Ishikawa (cell line): ENCODE results near the gene RANBP3L.

Experiments
- CEBPB ChIP-seq: IDR thresholded peaks from 2 replicates; pipeline ENCODE4 v1.6.1; 2012
- CREB1 ChIP-seq: IDR thresholded peaks from 2 replicates; pipeline ENCODE4 v1.6.1; 2012; ENCODE audit warnings: low read depth
- EGR1 ChIP-seq: IDR thresholded peaks from 2 replicates; pipeline ENCODE4 v1.6.1; 2012
- EP300 ChIP-seq: IDR thresholded peaks from 2 replicates; pipeline ENCODE4 v1.6.1; 2012; ENCODE audit warnings: borderline replicate concordance
- FOXM1 ChIP-seq: IDR thresholded peaks from 2 replicates; pipeline ENCODE4 v1.6.1; 2012; ENCODE audit warnings: low read depth, borderline replicate concordance
- MAX ChIP-seq: IDR thresholded peaks from 2 replicates; pipeline ENCODE4 v1.6.1; 2012
- NFIC ChIP-seq: IDR thresholded peaks from 2 replicates; pipeline ENCODE4 v1.6.1; 2012
- RAD21 ChIP-seq: IDR thresholded peaks from 2 replicates; pipeline ENCODE4 v1.6.1; 2012; ENCODE audit warnings: low read depth
- REST ChIP-seq: IDR thresholded peaks from 2 replicates; pipeline ENCODE4 v1.6.1; 2012; ENCODE audit warnings: low read depth, mild to moderate bottlenecking
- TAF1 ChIP-seq: IDR thresholded peaks from 2 replicates; pipeline ENCODE4 v1.6.1; 2012; ENCODE audit warnings: low read depth, mild to moderate bottlenecking
- TCF12 ChIP-seq: IDR thresholded peaks from 2 replicates; pipeline ENCODE4 v1.6.1; 2012; ENCODE audit warnings: low read depth
- TEAD4 ChIP-seq: IDR thresholded peaks from 2 replicates; pipeline ENCODE4 v1.6.1; 2012
- YY1 ChIP-seq: IDR thresholded peaks from 2 replicates; pipeline ENCODE4 v1.6.1; 2012; ENCODE audit warnings: low read depth
- ZBTB7A ChIP-seq: IDR thresholded peaks from 2 replicates; pipeline ENCODE4 v1.6.1; 2012; ENCODE audit warnings: low read depth
- TF ChIP-seq, protein P1 (sequence below): IDR thresholded peaks from 2 replicates; pipeline ENCODE4 v1.6.1; 2012

The RANBP3L gene, protein sequence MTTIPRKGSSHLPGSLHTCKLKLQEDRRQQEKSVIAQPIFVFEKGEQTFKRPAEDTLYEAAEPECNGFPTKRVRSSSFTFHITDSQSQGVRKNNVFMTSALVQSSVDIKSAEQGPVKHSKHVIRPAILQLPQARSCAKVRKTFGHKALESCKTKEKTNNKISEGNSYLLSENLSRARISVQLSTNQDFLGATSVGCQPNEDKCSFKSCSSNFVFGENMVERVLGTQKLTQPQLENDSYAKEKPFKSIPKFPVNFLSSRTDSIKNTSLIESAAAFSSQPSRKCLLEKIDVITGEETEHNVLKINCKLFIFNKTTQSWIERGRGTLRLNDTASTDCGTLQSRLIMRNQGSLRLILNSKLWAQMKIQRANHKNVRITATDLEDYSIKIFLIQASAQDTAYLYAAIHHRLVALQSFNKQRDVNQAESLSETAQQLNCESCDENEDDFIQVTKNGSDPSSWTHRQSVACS

DNA sequence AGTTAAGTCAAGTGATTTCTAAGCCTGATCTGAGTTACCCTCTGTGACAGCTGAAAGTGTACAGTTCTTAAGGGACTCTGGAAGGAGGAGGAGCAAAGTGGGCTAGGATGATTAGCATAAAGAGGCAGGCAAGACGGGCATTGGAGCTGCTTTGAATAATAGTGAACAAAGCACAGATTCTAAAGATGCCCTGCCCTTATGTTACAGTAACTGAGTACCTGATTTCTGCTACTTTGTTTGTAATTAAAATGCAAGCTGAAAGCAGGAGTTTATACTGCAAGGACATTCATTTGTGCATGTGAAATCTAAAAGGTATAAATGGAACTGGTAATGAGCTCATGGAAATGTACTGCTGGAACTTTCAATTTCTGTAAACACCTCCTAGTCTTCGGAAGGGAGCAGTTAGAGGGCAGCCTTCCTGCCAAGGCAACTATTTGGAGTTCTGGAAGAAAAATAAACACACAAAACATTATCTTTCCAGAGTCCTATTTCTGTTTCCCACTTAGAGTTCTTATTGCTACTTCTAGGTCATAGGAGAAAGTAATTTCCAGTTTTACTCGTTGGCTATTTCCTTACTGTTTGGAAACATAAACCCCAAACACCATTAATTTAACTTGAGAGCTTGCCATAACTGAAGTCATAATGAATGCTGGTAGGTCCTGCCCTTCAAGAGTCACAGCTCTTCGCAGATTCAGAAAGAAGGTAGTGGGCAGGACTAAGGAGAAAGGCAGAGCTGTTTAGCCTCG, at the start of gene RANBP3L:
RANBP3L (minus strand) TSS at position 45 of the 746 bp plus-strand sequence. CDS start 486 bp downstream, outside the sequence.
- TF ChIP-seq ZBTB7A: no peak
- no peak for TF ChIP-seq TEAD4
- no peak for TF ChIP-seq EGR1
- no peak for TF ChIP-seq CREB1

DNA sequence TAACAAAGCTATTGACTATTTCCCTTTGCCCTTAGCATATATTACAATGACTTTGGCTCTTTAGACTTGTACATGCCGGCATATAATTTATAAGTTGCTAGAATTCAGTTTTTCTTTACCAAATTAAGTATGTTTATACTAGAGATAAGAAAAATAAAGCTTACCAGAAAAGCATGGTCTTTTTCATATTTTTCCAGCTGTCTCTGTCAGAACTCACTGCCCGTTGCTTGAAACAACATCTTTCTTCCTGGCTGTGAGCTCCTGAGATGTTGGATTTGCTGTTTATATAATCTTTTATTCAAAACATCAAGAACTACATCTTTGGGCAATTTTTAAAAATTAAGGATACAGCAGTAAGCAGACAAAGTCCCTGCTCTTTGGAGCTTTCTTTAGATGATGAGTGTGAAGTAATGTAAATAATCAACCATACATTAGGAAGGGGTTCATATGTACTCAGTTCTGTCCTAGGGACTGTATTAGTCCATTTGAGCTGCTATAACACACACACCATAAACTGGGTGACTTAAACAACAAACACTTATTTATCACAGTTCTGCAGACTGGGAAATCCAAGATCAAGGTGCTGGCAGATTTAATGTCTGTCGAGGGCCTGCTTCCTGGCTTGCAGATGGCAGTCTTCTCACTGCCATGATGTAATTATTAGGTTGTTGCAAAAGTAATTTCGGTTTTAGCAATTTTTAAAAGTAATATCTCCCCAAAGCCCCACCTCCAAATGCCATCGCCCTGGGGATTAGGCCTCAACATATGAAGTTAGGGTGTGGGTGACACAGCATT, 45.4 kb upstream of the RANBP3L start:
- TF ChIP-seq EP300 (no peak), ZBTB7A (no peak), EGR1 (no peak), CEBPB (no peak), TAF1 (no peak), YY1 (no peak)
- TF ChIP-seq, protein P1, sequence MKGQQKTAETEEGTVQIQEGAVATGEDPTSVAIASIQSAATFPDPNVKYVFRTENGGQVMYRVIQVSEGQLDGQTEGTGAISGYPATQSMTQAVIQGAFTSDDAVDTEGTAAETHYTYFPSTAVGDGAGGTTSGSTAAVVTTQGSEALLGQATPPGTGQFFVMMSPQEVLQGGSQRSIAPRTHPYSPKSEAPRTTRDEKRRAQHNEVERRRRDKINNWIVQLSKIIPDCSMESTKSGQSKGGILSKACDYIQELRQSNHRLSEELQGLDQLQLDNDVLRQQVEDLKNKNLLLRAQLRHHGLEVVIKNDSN: no peak

- TF ChIP-seq NFIC (no peak), FOXM1 (no peak), CEBPB (no peak), REST (no peak), MAX (no peak), TAF1 (no peak), ZBTB7A (no peak), TCF12 (no peak), EP300 (no peak), CREB1 (no peak), YY1 (no peak), EGR1 (no peak), TEAD4 (no peak), RAD21 (no peak)
- TF ChIP-seq, protein P1: no peak
These were observed 43.2 kb upstream of the RANBP3L start for GRCh38 chr5:36344899-36345298.

- TF ChIP-seq CREB1: no peak
- no peak for TF ChIP-seq ZBTB7A
- no peak for TF ChIP-seq YY1
- TF ChIP-seq RAD21: no peak
- TF ChIP-seq CEBPB: no peak
- no peak for TF ChIP-seq TEAD4
- TF ChIP-seq MAX: no peak
- no peak for TF ChIP-seq TCF12
- no peak for TF ChIP-seq EP300
- TF ChIP-seq, protein P1: no peak
- TF ChIP-seq REST: no peak
- no peak for TF ChIP-seq EGR1
- no peak for TF ChIP-seq FOXM1
- TF ChIP-seq TAF1: no peak
- TF ChIP-seq NFIC: no peak
These were observed 35.9 kb upstream of the RANBP3L start for GRCh38 chr5:36337597-36337996.

GRCh38 chr5:36334315-36334714, 32.6 kb upstream of the RANBP3L start:
- TF ChIP-seq, protein P1: no peak
- TF ChIP-seq TAF1 (no peak), MAX (no peak), TEAD4 (no peak), CREB1 (no peak), YY1 (no peak), ZBTB7A (no peak), EGR1 (no peak), NFIC (no peak), REST (no peak), EP300 (no peak), FOXM1 (no peak), TCF12 (no peak), RAD21 (no peak), CEBPB (no peak)
